Neural cell (in vitro differentiated cells): Measurements from ENCODE around the gene TGFBR2. TPM values are rescaled to one million over a fixed set of nuclear protein-coding genes. Genes with fewer than 3 reads are reported as not detected.

ENCODE experiments used
- H2AFZ ChIP-seq: fragments of 200-600, 300-800 bp; sonication (generic), shearing (Covaris generic); 2 replicates; pipeline ENCODE4 v1.6.0; 2014; ENCODE audit warnings: low read depth, mild to moderate bottlenecking, antibody characterized with exemption, low read length, moderate library complexity
- H3F3A ChIP-seq: fragments of 200-600 bp; shearing (Covaris generic); 2 replicates; pipeline ENCODE4 v1.6.1; 2016; ENCODE audit warnings: mild to moderate bottlenecking, moderate library complexity, mixed read lengths, antibody characterized with exemption, low read length; ENCODE audit not compliant: insufficient read depth, poor library complexity, severe bottlenecking
- H3K27ac ChIP-seq: fragments of 200-600, 300-800 bp; sonication (generic), shearing (Covaris generic); 2 replicates; pipeline ENCODE4 v1.5.1; 2014; ENCODE audit warnings: mild to moderate bottlenecking, low read length, moderate library complexity
- H3K27me3 ChIP-seq: fragments of 300-800, 200-600 bp; sonication (generic), shearing (Covaris generic); 2 replicates; pipeline ENCODE4 v1.6.0; 2014; ENCODE audit warnings: mild to moderate bottlenecking, low read depth, low read length, moderate library complexity; ENCODE audit not compliant: insufficient read depth
- H3K36me3 ChIP-seq: fragments of 300-800, 200-600 bp; sonication (generic), shearing (Covaris generic); 2 replicates; pipeline ENCODE4 v1.5.1; 2014; ENCODE audit warnings: mild to moderate bottlenecking, antibody characterized with exemption, low read length, moderate library complexity; ENCODE audit not compliant: insufficient read depth
- H3K4me2 ChIP-seq: fragments of 300-800, 200-600 bp; sonication (generic), shearing (Covaris generic); 2 replicates; pipeline ENCODE4 v1.6.0; 2014; ENCODE audit warnings: mild to moderate bottlenecking, low read length
- H3K4me3 ChIP-seq: fragments of 300-800, 200-600 bp; sonication (generic), shearing (Covaris generic); 2 replicates; pipeline ENCODE4 v1.5.1; 2014; ENCODE audit warnings: mild to moderate bottlenecking, low read length, moderate library complexity
- H3K79me2 ChIP-seq: fragments of 200-600 bp; shearing (Covaris generic); replicated peaks from 2 replicates; pipeline ENCODE4 v1.6.0; 2014; ENCODE audit warnings: mild to moderate bottlenecking, low read length, moderate library complexity; ENCODE audit not compliant: insufficient read depth
- H3K9ac ChIP-seq: fragments of 300-800, 200-600 bp; sonication (generic), shearing (Covaris generic); 2 replicates; pipeline ENCODE4 v1.6.1; 2016; ENCODE audit warnings: mild to moderate bottlenecking, low read length, mixed read lengths
- H3K9me2 ChIP-seq: fragments of 200-600 bp; shearing (Covaris generic); 2 replicates; pipeline ENCODE4 v1.6.1; 2016; ENCODE audit warnings: mild to moderate bottlenecking, low read length, mixed read lengths; ENCODE audit not compliant: insufficient read depth
- H3K9me3 ChIP-seq: fragments of 200-600, 300-800 bp; sonication (generic), shearing (Covaris generic); 2 replicates; pipeline ENCODE4 v1.6.1; 2016; ENCODE audit warnings: mild to moderate bottlenecking, mixed run types, low read length, moderate library complexity, mixed read lengths
- H4K20me1 ChIP-seq: fragments of 200-600 bp; shearing (Covaris generic); 2 replicates; pipeline ENCODE4 v1.6.1; 2016; ENCODE audit warnings: mild to moderate bottlenecking, mixed run types; ENCODE audit not compliant: insufficient read depth
- EP300 ChIP-seq: fragments of 450-650 bp; conservative IDR thresholded peaks from 2 replicates; pipeline ENCODE4 v1.6.1; 2014; ENCODE audit warnings: antibody characterized with exemption, mild to moderate bottlenecking, moderate library complexity; ENCODE audit not compliant: poor library complexity, severe bottlenecking
- EZH2 ChIP-seq: fragments of 200-600, 300-800 bp; shearing (Covaris generic), sonication (generic); IDR thresholded peaks from 2 replicates; pipeline ENCODE4 v1.6.1; 2014; ENCODE audit warnings: antibody characterized with exemption, low read length, borderline replicate concordance, mild to moderate bottlenecking; ENCODE audit not compliant: insufficient read depth, poor library complexity, severe bottlenecking
- MXI1 ChIP-seq: fragments of 450-650 bp; conservative IDR thresholded peaks from 2 replicates; pipeline ENCODE4 v1.6.1; 2014; ENCODE audit warnings: antibody characterized with exemption, mild to moderate bottlenecking; ENCODE audit not compliant: poor library complexity, severe bottlenecking
- POLR2AphosphoS5 ChIP-seq: IDR thresholded peaks from 2 replicates; pipeline ENCODE4 v1.6.1; 2012
- RAD21 ChIP-seq: fragments of 450-650 bp; conservative IDR thresholded peaks from 2 replicates; pipeline ENCODE4 v1.6.1; 2014; ENCODE audit warnings: antibody characterized with exemption, mild to moderate bottlenecking, moderate library complexity
- SMC3 ChIP-seq: fragments of 450-650 bp; conservative IDR thresholded peaks from 2 replicates; pipeline ENCODE4 v1.6.1; 2014; ENCODE audit warnings: antibody characterized with exemption, mild to moderate bottlenecking, moderate library complexity; ENCODE audit not compliant: poor library complexity
- TAF1 ChIP-seq: IDR thresholded peaks from 2 replicates; pipeline ENCODE4 v1.6.1; 2012; ENCODE audit warnings: low read depth
- polyA plus RNA-seq: library from polyadenylated mRNA; depleted of rRNA; stranded (reverse); fragments of >200 nt; gene quantifications from 2 replicates; pipeline ENCODE4 v1.2.3, GENCODE V29; 2014
- TF ChIP-seq, protein P1 (sequence below): IDR thresholded peaks from 2 replicates; pipeline ENCODE4 v1.6.1; 2012; ENCODE audit warnings: borderline replicate concordance
- TF ChIP-seq, protein P2 (sequence below): fragments of 450-650 bp; IDR thresholded peaks from 2 replicates; pipeline ENCODE4 v1.5.1; 2014; ENCODE audit warnings: antibody characterized with exemption, mild to moderate bottlenecking, moderate library complexity; ENCODE audit not compliant: poor library complexity, severe bottlenecking

Gene TGFBR2
- polyA plus RNA-seq, 1 donor from 2014 or later, result not detected

DNA sequence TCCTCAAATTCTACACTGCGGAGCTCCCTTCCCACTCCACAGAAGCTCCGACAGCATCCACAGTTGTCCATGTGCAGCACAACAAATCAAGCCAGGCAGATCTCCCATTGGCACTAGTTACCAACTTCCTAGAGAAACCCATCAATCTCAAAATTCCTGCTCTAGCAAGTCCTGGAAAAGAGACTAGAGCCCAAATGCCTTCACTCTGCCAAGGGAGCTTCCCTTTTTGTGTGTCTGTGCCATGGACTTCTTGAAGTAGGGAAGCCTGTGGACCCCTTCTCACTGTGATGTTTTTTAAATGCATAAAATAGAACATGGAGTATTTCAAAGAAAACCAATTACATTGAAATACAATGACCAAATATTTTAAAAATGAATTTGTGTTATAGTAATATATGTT lies 59.1 kb downstream of the TGFBR2 start:
- Histone ChIP-seq H3K9me2 (peaks cover 4% of the 10 kb centered on the region), H3K9me3 (no peaks in the 10 kb centered on the region), H3F3A (no peaks in the 10 kb centered on the region), H2AFZ (no peak overlapping the region), H3K79me2 (no peaks in the 10 kb centered on the region), H3K4me3 (no peak overlapping the region), H3K27ac (no peak overlapping the region), H4K20me1 (no peaks in the 10 kb centered on the region), H3K4me2 (no peak overlapping the region), H3K9ac (no peak overlapping the region), H3K27me3 (no peaks in the 10 kb centered on the region), H3K36me3 (no peaks in the 10 kb centered on the region)
- TF ChIP-seq EP300 (no peak), SMC3 (no peak)

GRCh38 chr3:30666572-30667279 lies 60.3 kb downstream of the TGFBR2 start:
- Histone ChIP-seq H2AFZ (no peak overlapping the region), H3K4me3 (no peak overlapping the region), H3K9me2 (peaks cover 4% of the 10 kb centered on the region), H3K9ac (no peak overlapping the region), H3K9me3 (no peaks in the 10 kb centered on the region), H3K36me3 (no peaks in the 10 kb centered on the region), H4K20me1 (no peaks in the 10 kb centered on the region), H3K27ac (no peak overlapping the region), H3K79me2 (no peaks in the 10 kb centered on the region), H3F3A (no peaks in the 10 kb centered on the region), H3K27me3 (no peaks in the 10 kb centered on the region), H3K4me2 (no peak overlapping the region)
- TF ChIP-seq TAF1, result no peak
- TF ChIP-seq MXI1, result no peak
- no peak for TF ChIP-seq SMC3
- TF ChIP-seq POLR2AphosphoS5, result no peak
- TF ChIP-seq, protein P1, sequence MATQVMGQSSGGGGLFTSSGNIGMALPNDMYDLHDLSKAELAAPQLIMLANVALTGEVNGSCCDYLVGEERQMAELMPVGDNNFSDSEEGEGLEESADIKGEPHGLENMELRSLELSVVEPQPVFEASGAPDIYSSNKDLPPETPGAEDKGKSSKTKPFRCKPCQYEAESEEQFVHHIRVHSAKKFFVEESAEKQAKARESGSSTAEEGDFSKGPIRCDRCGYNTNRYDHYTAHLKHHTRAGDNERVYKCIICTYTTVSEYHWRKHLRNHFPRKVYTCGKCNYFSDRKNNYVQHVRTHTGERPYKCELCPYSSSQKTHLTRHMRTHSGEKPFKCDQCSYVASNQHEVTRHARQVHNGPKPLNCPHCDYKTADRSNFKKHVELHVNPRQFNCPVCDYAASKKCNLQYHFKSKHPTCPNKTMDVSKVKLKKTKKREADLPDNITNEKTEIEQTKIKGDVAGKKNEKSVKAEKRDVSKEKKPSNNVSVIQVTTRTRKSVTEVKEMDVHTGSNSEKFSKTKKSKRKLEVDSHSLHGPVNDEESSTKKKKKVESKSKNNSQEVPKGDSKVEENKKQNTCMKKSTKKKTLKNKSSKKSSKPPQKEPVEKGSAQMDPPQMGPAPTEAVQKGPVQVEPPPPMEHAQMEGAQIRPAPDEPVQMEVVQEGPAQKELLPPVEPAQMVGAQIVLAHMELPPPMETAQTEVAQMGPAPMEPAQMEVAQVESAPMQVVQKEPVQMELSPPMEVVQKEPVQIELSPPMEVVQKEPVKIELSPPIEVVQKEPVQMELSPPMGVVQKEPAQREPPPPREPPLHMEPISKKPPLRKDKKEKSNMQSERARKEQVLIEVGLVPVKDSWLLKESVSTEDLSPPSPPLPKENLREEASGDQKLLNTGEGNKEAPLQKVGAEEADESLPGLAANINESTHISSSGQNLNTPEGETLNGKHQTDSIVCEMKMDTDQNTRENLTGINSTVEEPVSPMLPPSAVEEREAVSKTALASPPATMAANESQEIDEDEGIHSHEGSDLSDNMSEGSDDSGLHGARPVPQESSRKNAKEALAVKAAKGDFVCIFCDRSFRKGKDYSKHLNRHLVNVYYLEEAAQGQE, result no peak
- TF ChIP-seq, protein P2, sequence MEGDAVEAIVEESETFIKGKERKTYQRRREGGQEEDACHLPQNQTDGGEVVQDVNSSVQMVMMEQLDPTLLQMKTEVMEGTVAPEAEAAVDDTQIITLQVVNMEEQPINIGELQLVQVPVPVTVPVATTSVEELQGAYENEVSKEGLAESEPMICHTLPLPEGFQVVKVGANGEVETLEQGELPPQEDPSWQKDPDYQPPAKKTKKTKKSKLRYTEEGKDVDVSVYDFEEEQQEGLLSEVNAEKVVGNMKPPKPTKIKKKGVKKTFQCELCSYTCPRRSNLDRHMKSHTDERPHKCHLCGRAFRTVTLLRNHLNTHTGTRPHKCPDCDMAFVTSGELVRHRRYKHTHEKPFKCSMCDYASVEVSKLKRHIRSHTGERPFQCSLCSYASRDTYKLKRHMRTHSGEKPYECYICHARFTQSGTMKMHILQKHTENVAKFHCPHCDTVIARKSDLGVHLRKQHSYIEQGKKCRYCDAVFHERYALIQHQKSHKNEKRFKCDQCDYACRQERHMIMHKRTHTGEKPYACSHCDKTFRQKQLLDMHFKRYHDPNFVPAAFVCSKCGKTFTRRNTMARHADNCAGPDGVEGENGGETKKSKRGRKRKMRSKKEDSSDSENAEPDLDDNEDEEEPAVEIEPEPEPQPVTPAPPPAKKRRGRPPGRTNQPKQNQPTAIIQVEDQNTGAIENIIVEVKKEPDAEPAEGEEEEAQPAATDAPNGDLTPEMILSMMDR, result no peak
- no peak for TF ChIP-seq EZH2
- no peak for TF ChIP-seq EP300
- no peak for TF ChIP-seq RAD21
